Activated T-cell treated with anti-CD3 and anti-CD28 coated beads for 1 hour (primary cell): ENCODE data around the gene IKZF3.

Experiments used
- DNase-seq: peaks from one replicate; pipeline ENCODE4 v3.0.0-alpha.2; 2020; ENCODE audit warnings: low read depth

Gene IKZF3

GRCh38 chr17:39814497-39814896, 49.6 kb downstream of the IKZF3 start:
- DNase-seq: no peak

GRCh38 chr17:39813631-39814030, 50.5 kb downstream of the IKZF3 start:
- DNase-seq: peak; percentile 24

GRCh38 chr17:39812466-39812865, 51.6 kb downstream of the IKZF3 start:
- DNase-seq: no peak

- DNase-seq: no peak
Measured at GRCh38 chr17:39810939-39811728, 53.0 kb downstream of the IKZF3 start.

GRCh38 chr17:39809221-39809620, 54.9 kb downstream of the IKZF3 start:
- DNase-seq: no peak

- DNase-seq: no peak
Measured at GRCh38 chr17:39808409-39808997, 55.6 kb downstream of the IKZF3 start.

- no peak for DNase-seq
Measured at GRCh38 chr17:39804839-39805238, 59.3 kb downstream of the IKZF3 start.

- DNase-seq: no peak
Measured at GRCh38 chr17:39801055-39801454, 63.1 kb downstream of the IKZF3 start.

GRCh38 chr17:39800540-39800939, 63.6 kb downstream of the IKZF3 start:
- peak; percentile 24 for DNase-seq

- DNase-seq: no peak
Measured at GRCh38 chr17:39799395-39799794, 64.7 kb downstream of the IKZF3 start.

GRCh38 chr17:39794249-39794970, 69.7 kb downstream of the IKZF3 start:
- DNase-seq: no peak

GRCh38 chr17:39793301-39793872, 70.7 kb downstream of the IKZF3 start:
- no peak for DNase-seq

GRCh38 chr17:39792526-39793221, 71.4 kb downstream of the IKZF3 start:
- no peak for DNase-seq

- no peak for DNase-seq
Measured at GRCh38 chr17:39791111-39791992, 72.8 kb downstream of the IKZF3 start.

- DNase-seq: no peak
Measured at GRCh38 chr17:39787743-39788484, 76.2 kb downstream of the IKZF3 start.

- no peak for DNase-seq
Measured at GRCh38 chr17:39787041-39787440, 77.1 kb downstream of the IKZF3 start.

- DNase-seq: no peak
Measured at GRCh38 chr17:39782980-39783379, 81.1 kb downstream of the IKZF3 start.

GRCh38 chr17:39782481-39782880, 81.6 kb downstream of the IKZF3 start:
- DNase-seq: no peak

- no peak for DNase-seq
Measured at GRCh38 chr17:39781861-39782213, 82.3 kb downstream of the IKZF3 start.

- DNase-seq: no peak
Measured at GRCh38 chr17:39781031-39781860, 82.9 kb downstream of the IKZF3 start.
